Neuronal stem cell (in vitro differentiated cells): Measurements from ENCODE around the gene GSAP.
"Not testable (repeated sequence)": the region's sequence is repeated elsewhere in the genome, so short reads cannot be mapped to it uniquely, and the experiment has no call there.

Source experiments
- DNase-seq: peaks from one replicate; pipeline ENCODE4 v3.0.0-alpha.2; 2013; ENCODE audit warnings: low spot score
- H2AFZ ChIP-seq: one replicate; pipeline ENCODE4 v1.6.1; 2013; ENCODE audit warnings: mild to moderate bottlenecking, low read length, inconsistent platforms
- H2AK5ac ChIP-seq: 2 replicates; pipeline ENCODE4 v1.6.1; 2013; ENCODE audit warnings: low read depth, mild to moderate bottlenecking, inconsistent platforms, low read length, moderate library complexity, mixed read lengths
- H2BK120ac ChIP-seq: 2 replicates; pipeline ENCODE4 v1.6.1; 2013; ENCODE audit warnings: low read depth, mild to moderate bottlenecking, inconsistent platforms, low read length, moderate library complexity, mixed read lengths
- H2BK12ac ChIP-seq: one replicate; pipeline ENCODE4 v1.6.1; 2013; ENCODE audit warnings: low read length, inconsistent platforms
- H2BK15ac ChIP-seq: 2 replicates; pipeline ENCODE4 v1.6.1; 2013; ENCODE audit warnings: mild to moderate bottlenecking, low read length, inconsistent platforms, mixed read lengths
- H2BK5ac ChIP-seq: one replicate; pipeline ENCODE4 v1.6.1; 2013; ENCODE audit warnings: inconsistent platforms, mild to moderate bottlenecking, low read length, moderate library complexity
- H3K14ac ChIP-seq: one replicate; pipeline ENCODE4 v1.6.1; 2013; ENCODE audit warnings: low read length, inconsistent platforms
- H3K18ac ChIP-seq: 2 replicates; pipeline ENCODE4 v1.6.1; 2013; ENCODE audit warnings: low read length, inconsistent platforms
- H3K23ac ChIP-seq: 2 replicates; pipeline ENCODE4 v1.6.1; 2013; ENCODE audit warnings: low read depth, mild to moderate bottlenecking, mixed read lengths, low read length, inconsistent platforms; ENCODE audit not compliant: poor library complexity
- H3K27ac ChIP-seq: replicated peaks from 3 replicates; pipeline ENCODE4 v1.5.1; 2013; ENCODE audit warnings: low read length, inconsistent platforms
- H3K27me3 ChIP-seq, 3 experiments: 2 replicates each; pipeline ENCODE4 v1.6.1; 2013; ENCODE audit warnings: low read length in 3 of 3, mild to moderate bottlenecking in 2 of 3, inconsistent platforms in 1 of 3, low read depth in 1 of 3, mixed read lengths in 1 of 3, moderate library complexity in 1 of 3; ENCODE audit not compliant: control insufficient read depth in 3 of 3, insufficient read depth in 3 of 3
- H3K36me3 ChIP-seq, 2 donors: replicated peaks in 1 of 2; 2 replicates each; pipeline ENCODE4 v1.6.1; 2013; ENCODE audit warnings: low read length in 2 of 2; ENCODE audit not compliant: control insufficient read depth in 2 of 2, insufficient read depth in 2 of 2
- H3K4ac ChIP-seq: 2 replicates; pipeline ENCODE4 v1.6.1; 2013; ENCODE audit warnings: inconsistent platforms, mild to moderate bottlenecking, low read length, moderate library complexity
- H3K4me1 ChIP-seq, 2 donors: 1 replicate in 1 of 2; 2 replicates in 1 of 2; pipeline ENCODE4 v1.6.1; 2013; ENCODE audit warnings: low read length in 2 of 2, low read depth in 1 of 2; ENCODE audit not compliant: control insufficient read depth in 2 of 2, insufficient read depth in 1 of 2
- H3K4me2 ChIP-seq: one replicate; pipeline ENCODE4 v1.6.1; 2013; ENCODE audit warnings: mild to moderate bottlenecking, low read length, inconsistent platforms; ENCODE audit not compliant: insufficient read depth, poor library complexity, severe bottlenecking
- H3K4me3 ChIP-seq, 2 donors: 2 replicates each; pipeline ENCODE4 v1.5.1; 2013; ENCODE audit warnings: low read length in 2 of 2, mild to moderate bottlenecking in 2 of 2, inconsistent platforms in 1 of 2, moderate library complexity in 1 of 2
- H3K79me1 ChIP-seq: one replicate; pipeline ENCODE4 v1.6.1; 2013; ENCODE audit warnings: low read depth, mild to moderate bottlenecking, inconsistent platforms, low read length, moderate library complexity
- H3K9ac ChIP-seq: one replicate; pipeline ENCODE4 v1.6.1; 2013; ENCODE audit warnings: mild to moderate bottlenecking, low read depth, low read length, inconsistent platforms; ENCODE audit not compliant: poor library complexity
- H3K9me3 ChIP-seq, 2 donors: replicated peaks in 1 of 2; 2 replicates each; pipeline versions ENCODE3 to v1.6.1; 2013; ENCODE audit warnings: low read length in 2 of 2, mild to moderate bottlenecking in 2 of 2, inconsistent platforms in 1 of 2, low read depth in 1 of 2, mixed read lengths in 1 of 2, moderate library complexity in 1 of 2; ENCODE audit not compliant: control insufficient read depth in 2 of 2, insufficient read depth in 1 of 2
- H4K8ac ChIP-seq: one replicate; pipeline ENCODE4 v1.6.1; 2013; ENCODE audit warnings: low read depth, mild to moderate bottlenecking, inconsistent platforms, low read length, moderate library complexity
- H4K91ac ChIP-seq: one replicate; pipeline ENCODE4 v1.6.1; 2013; ENCODE audit warnings: low read length, low read depth, mild to moderate bottlenecking, inconsistent platforms; ENCODE audit not compliant: poor library complexity
- WGBS, 2 donors: extraction: QIAGEN DNeasy Blood & Tissue Kit; methylation state at CpG; one replicate each; pipeline ENCODE4 v1.1.7; 2013; ENCODE audit warnings: missing lambda C conversion rate in 2 of 2, mixed read lengths in 1 of 2; ENCODE audit not compliant: insufficient read length in 2 of 2, insufficient replicate concordance in 1 of 2; ENCODE audit errors: extremely low coverage in 2 of 2; 5-methylcytosine and 5-hydroxymethylcytosine counted together

Gene GSAP

GRCh38 chr7:77276120-77276519 is 140.0 kb downstream of the GSAP start:
- no peak overlapping the region for H3K14ac ChIP-seq
- no peak overlapping the region for H2AK5ac ChIP-seq
- no peak overlapping the region for H3K9ac ChIP-seq
- no peaks in the 10 kb centered on the region for H3K36me3 ChIP-seq
- H3K18ac ChIP-seq = no peak overlapping the region
- H3K27me3 ChIP-seq = no peaks in the 10 kb centered on the region
- H3K4me2 ChIP-seq = no peak overlapping the region
- no peak overlapping the region for H3K4me3 ChIP-seq
- no peak overlapping the region for H3K27ac ChIP-seq
- no peaks in the 10 kb centered on the region for H3K79me1 ChIP-seq
- no peak overlapping the region for H2AFZ ChIP-seq
- no CpG with 5 or more reads among the region's 4 CpGs for WGBS, 2 donors
- H4K91ac ChIP-seq = no peak overlapping the region
- no peak overlapping the region for H2BK120ac ChIP-seq
- no peak overlapping the region for H4K8ac ChIP-seq
- H3K4ac ChIP-seq = no peak overlapping the region
- no peak overlapping the region for H2BK15ac ChIP-seq
- no peak overlapping the region for H2BK5ac ChIP-seq
- H3K23ac ChIP-seq = no peak overlapping the region
- no peaks in the 10 kb centered on the region for H3K9me3 ChIP-seq
- H3K4me1 ChIP-seq = no peaks in the 10 kb centered on the region
- no peak overlapping the region for H2BK12ac ChIP-seq
- DNase-seq = no peak

GRCh38 chr7:77275663-77276062 is 140.5 kb downstream of the GSAP start:
- not testable (repeated sequence) for H2AFZ ChIP-seq, H2BK5ac ChIP-seq, H4K91ac ChIP-seq, H4K8ac ChIP-seq, H3K36me3 ChIP-seq, H3K18ac ChIP-seq, H3K27me3 ChIP-seq, H3K79me1 ChIP-seq, H3K14ac ChIP-seq, H3K4me2 ChIP-seq, H3K27ac ChIP-seq, H3K4me1 ChIP-seq, DNase-seq, H3K4ac ChIP-seq, H2BK12ac ChIP-seq, H3K9ac ChIP-seq, H3K23ac ChIP-seq, H2BK15ac ChIP-seq, H2AK5ac ChIP-seq, H2BK120ac ChIP-seq, H3K4me3 ChIP-seq, H3K9me3 ChIP-seq
- WGBS, 2 donors = no CpG with 5 or more reads among the region's 2 CpGs

- H3K18ac ChIP-seq = no peak overlapping the region
- no peaks in the 10 kb centered on the region for H3K79me1 ChIP-seq
- no peak overlapping the region for H4K91ac ChIP-seq
- no peaks in the 10 kb centered on the region for H3K27me3 ChIP-seq
- no peaks in the 10 kb centered on the region for H3K4me1 ChIP-seq
- no peak overlapping the region for H3K4me2 ChIP-seq
- no peak overlapping the region for H2BK5ac ChIP-seq
- H3K27ac ChIP-seq = no peak overlapping the region
- H4K8ac ChIP-seq = no peak overlapping the region
- no peak overlapping the region for H3K4me3 ChIP-seq
- H2BK12ac ChIP-seq = no peak overlapping the region
- no peak overlapping the region for H3K4ac ChIP-seq
- H2BK15ac ChIP-seq = no peak overlapping the region
- H2AFZ ChIP-seq = no peak overlapping the region
- H3K14ac ChIP-seq = no peak overlapping the region
- no peak overlapping the region for H2BK120ac ChIP-seq
- DNase-seq = no peak
- no peaks in the 10 kb centered on the region for H3K9me3 ChIP-seq
- no CpG with 5 or more reads among the region's 5 CpGs for WGBS, 2 donors
- no peaks in the 10 kb centered on the region for H3K36me3 ChIP-seq
- no peak overlapping the region for H2AK5ac ChIP-seq
- no peak overlapping the region for H3K9ac ChIP-seq
- H3K23ac ChIP-seq = no peak overlapping the region
Measured at GRCh38 chr7:77271766-77272165, 144.4 kb downstream of the GSAP start.

- Histone ChIP-seq H3K4me1 (no peaks in the 10 kb centered on the region), H3K27me3 (no peaks in the 10 kb centered on the region), H2BK15ac (no peak overlapping the region), H3K36me3 (no peaks in the 10 kb centered on the region), H2AFZ (no peak overlapping the region), H3K27ac (no peak overlapping the region), H3K9ac (no peak overlapping the region), H3K9me3 (no peaks in the 10 kb centered on the region), H3K4me3 (no peak overlapping the region), H2AK5ac (no peak overlapping the region), H3K18ac (no peak overlapping the region), H4K91ac (no peak overlapping the region), H3K14ac (no peak overlapping the region), H3K79me1 (no peaks in the 10 kb centered on the region), H2BK5ac (no peak overlapping the region), H2BK12ac (no peak overlapping the region), H3K4ac (no peak overlapping the region), H3K4me2 (no peak overlapping the region), H3K23ac (no peak overlapping the region), H2BK120ac (no peak overlapping the region), H4K8ac (no peak overlapping the region)
- DNase-seq = no peak
- no CpG with 5 or more reads among the region's 1 CpG for WGBS, 2 donors
Measured at GRCh38 chr7:77270094-77270480, 146.1 kb downstream of the GSAP start.
